RPMI8226 (cell line): Measurements from ENCODE around the gene SMYD3.

Experiments used
- DNase-seq: peaks from one replicate; pipeline ENCODE4 v3.0.0-alpha.2; 2015

The SMYD3 gene

GRCh38 chr1:246515390-246516005, 8.4 kb upstream of the SMYD3 start:
- DNase-seq, result no peak

GRCh38 chr1:246513619-246514343, 6.7 kb upstream of the SMYD3 start:
- DNase-seq, result no peak

GRCh38 chr1:246513041-246513440, 6.0 kb upstream of the SMYD3 start:
- DNase-seq, result no peak

- no peak for DNase-seq
Measured at GRCh38 chr1:246512635-246513034, 5.6 kb upstream of the SMYD3 start.

GRCh38 chr1:246512230-246512629, 5.2 kb upstream of the SMYD3 start:
- no peak for DNase-seq

GRCh38 chr1:246511203-246511602, 4.1 kb upstream of the SMYD3 start:
- no peak for DNase-seq

- no peak for DNase-seq
Measured at GRCh38 chr1:246510147-246511030, 3.3 kb upstream of the SMYD3 start.

GRCh38 chr1:246508897-246509688, 2.0 kb upstream of the SMYD3 start:
- no peak for DNase-seq

- no peak for DNase-seq
Measured at GRCh38 chr1:246506367-246506673, 759 bp downstream of the SMYD3 start.

GRCh38 chr1:246503341-246503740, 3.7 kb downstream of the SMYD3 start:
- no peak for DNase-seq

GRCh38 chr1:246497331-246497915, 9.7 kb downstream of the SMYD3 start:
- DNase-seq, result peak; percentile 79

- peak; percentile 67 for DNase-seq
Measured at GRCh38 chr1:246492611-246493245, 14.4 kb downstream of the SMYD3 start.

GRCh38 chr1:246491551-246492053, 15.5 kb downstream of the SMYD3 start:
- DNase-seq, result no peak

- DNase-seq, result no peak
Measured at GRCh38 chr1:246488674-246489073, 18.4 kb downstream of the SMYD3 start.

- DNase-seq, result no peak
Measured at GRCh38 chr1:246483569-246483933, 23.5 kb downstream of the SMYD3 start.

GRCh38 chr1:246482805-246483568, 24.1 kb downstream of the SMYD3 start:
- DNase-seq, result no peak

- no peak for DNase-seq
Measured at GRCh38 chr1:246479061-246479460, 28.0 kb downstream of the SMYD3 start.

- DNase-seq, result no peak
Measured at GRCh38 chr1:246477634-246478033, 29.4 kb downstream of the SMYD3 start.

GRCh38 chr1:246476771-246477170, 30.3 kb downstream of the SMYD3 start:
- no peak for DNase-seq

GRCh38 chr1:246471688-246472087, 35.4 kb downstream of the SMYD3 start:
- no peak for DNase-seq

- DNase-seq, result no peak
Measured at GRCh38 chr1:246470585-246470984, 36.5 kb downstream of the SMYD3 start.
